ENCODE results near the gene APLP2.

- TF ChIP-seq CTCF (IDR thresholded peaks at IDR 0.05): no peak
- TF ChIP-seq POLR2A (IDR thresholded peaks at IDR 0.05): no peak
- TF ChIP-seq POLR2AphosphoS5 (IDR thresholded peaks at IDR 0.05): no peak
- TF ChIP-seq EP300 (IDR thresholded peaks at IDR 0.05): no peak
Measured at GRCh38 chr11:130106381-130106780, 36.7 kb downstream of the APLP2 start.
